Endothelial cell of umbilical vein (primary cell): ENCODE measurements around the gene BLOC1S3. TPM values are rescaled to one million over a fixed set of nuclear protein-coding genes. Genes with fewer than 3 reads are reported as not detected.

Experiments used
- BruUV-seq: library from RNA; stranded (reverse); fragments of 400-500 nt; replicated peaks from 2 replicates; lab custom pipeline; 2021; lab: Mats Ljungman, UMichigan
- CTCF ChIA-PET: fragments of 300-600, 350-600 bp; sonication (Branson Sonifier 250); formaldehyde crosslinking; loops from one replicate; lab custom pipeline; 2021; ENCODE audit warnings: antibody characterized with exemption, inconsistent platforms; lab: Charles Lee
- POLR2A ChIA-PET: fragments of 300-600, 350-600 bp; sonication (Branson Sonifier 250); formaldehyde crosslinking; loops from one replicate; lab custom pipeline; 2021; ENCODE audit warnings: antibody characterized with exemption, inconsistent platforms; lab: Charles Lee
- DNase-seq: peaks from one replicate; pipeline ENCODE4 v3.0.0-alpha.2; 2011; ENCODE audit warnings: low read depth, low spot score
- FAIRE-seq: peaks from 2 replicates; lab custom pipeline; 2011; peaks lifted over from hg19 to GRCh38; lab: Jason Lieb, UNC
- H2AFZ ChIP-seq: 2 replicates; pipeline ENCODE4 v1.6.0; 2012; ENCODE audit warnings: low read depth, low read length, control low read depth, inconsistent platforms
- H3K27ac ChIP-seq: 2 replicates; pipeline ENCODE4 v1.5.1; 2011; ENCODE audit warnings: low read depth, mild to moderate bottlenecking, control low read depth, low read length, moderate library complexity; ENCODE audit not compliant: insufficient read depth
- H3K27me3 ChIP-seq, 2 experiments: 2 replicates each; pipeline versions ENCODE4 v1.6.0 to v1.6.1; 2011; ENCODE audit warnings: low read length in 2 of 2, mixed read lengths in 1 of 2; ENCODE audit not compliant: control insufficient read depth in 2 of 2, insufficient read depth in 2 of 2
- H3K36me3 ChIP-seq, 2 experiments: 2 replicates in 1 of 2; 3 replicates in 1 of 2; pipeline ENCODE4 v1.5.1; 2011; ENCODE audit warnings: low read length in 2 of 2, mild to moderate bottlenecking in 1 of 2, moderate library complexity in 1 of 2; ENCODE audit not compliant: control insufficient read depth in 2 of 2, insufficient read depth in 2 of 2; ENCODE audit errors: extremely low read depth in 1 of 2
- H3K4me1 ChIP-seq: 3 replicates; pipeline ENCODE4 v1.5.1; 2011; ENCODE audit warnings: mild to moderate bottlenecking, low read length; ENCODE audit not compliant: control insufficient read depth, insufficient read depth; ENCODE audit errors: extremely low read depth
- H3K4me2 ChIP-seq: 2 replicates; pipeline ENCODE4 v1.6.1; 2011; ENCODE audit warnings: low read length, control low read depth, mixed read lengths; ENCODE audit not compliant: insufficient read depth
- H3K4me3 ChIP-seq, 3 experiments: fragments of 200-600 bp in 1 of 3; sonication (generic), shearing (Covaris generic) in 1 of 3; replicated peaks in 1 of 3; 2 replicates each; pipeline ENCODE4 v1.5.1; 2011 to 2016; ENCODE audit warnings: control low read depth in 3 of 3, low read length in 3 of 3, mild to moderate bottlenecking in 2 of 3, inconsistent platforms in 1 of 3, low read depth in 1 of 3, moderate library complexity in 1 of 3; ENCODE audit not compliant: insufficient read depth in 1 of 3
- H3K79me2 ChIP-seq: 2 replicates; pipeline ENCODE4 v1.6.0; 2012; ENCODE audit warnings: low read length, inconsistent platforms; ENCODE audit not compliant: control insufficient read depth, insufficient read depth
- H3K9ac ChIP-seq: replicated peaks from 2 replicates; pipeline ENCODE3; 2011; ENCODE audit warnings: low read length, control low read depth; ENCODE audit not compliant: insufficient read depth; ENCODE audit errors: extremely low read depth
- H3K9me1 ChIP-seq: replicated peaks from 3 replicates; pipeline ENCODE4 v1.6.0; 2011; ENCODE audit warnings: mild to moderate bottlenecking, low read length; ENCODE audit not compliant: control insufficient read depth, insufficient read depth; ENCODE audit errors: extremely low read depth
- H3K9me3 ChIP-seq: replicated peaks from 2 replicates; pipeline ENCODE4 v1.5.1; 2012; ENCODE audit warnings: low read length, inconsistent platforms; ENCODE audit not compliant: control insufficient read depth, insufficient read depth
- H4K20me1 ChIP-seq: replicated peaks from 2 replicates; pipeline ENCODE3; 2011; ENCODE audit warnings: mild to moderate bottlenecking, low read length; ENCODE audit not compliant: control insufficient read depth, insufficient read depth; ENCODE audit errors: extremely low read depth
- EZH2 ChIP-seq: IDR thresholded peaks from 2 replicates; pipeline ENCODE4 v1.6.1; 2012; ENCODE audit warnings: borderline replicate concordance, low read depth, mild to moderate bottlenecking, moderate library complexity, low read length, inconsistent platforms; ENCODE audit not compliant: severe bottlenecking
- FOS ChIP-seq: IDR thresholded peaks from 2 replicates; pipeline ENCODE4 v1.6.1; 2011; ENCODE audit warnings: mild to moderate bottlenecking, low read length, moderate library complexity, borderline replicate concordance; ENCODE audit not compliant: insufficient read depth
- MYC ChIP-seq: IDR thresholded peaks from one replicate; pipeline ENCODE4 v1.6.1; 2011; ENCODE audit warnings: mild to moderate bottlenecking, low read depth, low read length
- POLR2A ChIP-seq: IDR thresholded peaks from 2 replicates; pipeline ENCODE4 v1.6.1; 2012; ENCODE audit warnings: low read depth, mild to moderate bottlenecking, control low read depth, low read length
- POLR2AphosphoS5 ChIP-seq: IDR thresholded peaks from 2 replicates; pipeline ENCODE4 v1.6.1; 2012; ENCODE audit warnings: low read depth, mild to moderate bottlenecking, control low read depth, low read length, moderate library complexity; ENCODE audit not compliant: insufficient read depth
- dilution Hi-C: fragments of 300-500 bp; cut with MboI; formaldehyde crosslinking; loops from one replicate; pipeline ENCODE4 v1.15.0; 2019; ENCODE audit warnings: low sequenced_read_pairs; ENCODE audit not compliant: extremely low pct_ligation_motif_present
- intact Hi-C: fragments of 100-400 bp; cut with micrococcal nuclease; formaldehyde crosslinking; loops from one replicate; pipeline ENCODE4 v1.10.0; 2022
- polyA plus RNA-seq, 4 experiments: library from polyadenylated mRNA; depleted of rRNA in 3 of 4; stranded (reverse) in 3 of 4; unstranded in 1 of 4; fragments of >200 nt; gene quantifications; 2 replicates each; pipeline versions ENCODE4 v1.2.1 to v1.2.3, GENCODE V29; 2011 to 2012; ENCODE audit warnings: missing spikeins in 1 of 4
- total RNA-seq: library from RNA; stranded (reverse); gene quantifications from 2 replicates; pipeline ENCODE4 v1.2.3, GENCODE V29; 2021
- TF ChIP-seq, protein P1 (sequence below), 2 donors: IDR thresholded peaks; 1 replicate in 1 of 2; 2 replicates in 1 of 2; pipeline ENCODE4 v1.5.1; 2011; ENCODE audit warnings: low read length in 2 of 2, mild to moderate bottlenecking in 2 of 2, moderate library complexity in 2 of 2, control low read depth in 1 of 2, inconsistent platforms in 1 of 2, low read depth in 1 of 2; ENCODE audit not compliant: insufficient read depth in 1 of 2; ENCODE audit errors: extremely low read depth in 1 of 2

BLOC1S3 gene
- total and polyA plus RNA-seq, 2 donors (not counting 3 experiments of a cell fraction or from before 2014, with no cell fraction given), result 13.6 to 17.4 TPM

DNA sequence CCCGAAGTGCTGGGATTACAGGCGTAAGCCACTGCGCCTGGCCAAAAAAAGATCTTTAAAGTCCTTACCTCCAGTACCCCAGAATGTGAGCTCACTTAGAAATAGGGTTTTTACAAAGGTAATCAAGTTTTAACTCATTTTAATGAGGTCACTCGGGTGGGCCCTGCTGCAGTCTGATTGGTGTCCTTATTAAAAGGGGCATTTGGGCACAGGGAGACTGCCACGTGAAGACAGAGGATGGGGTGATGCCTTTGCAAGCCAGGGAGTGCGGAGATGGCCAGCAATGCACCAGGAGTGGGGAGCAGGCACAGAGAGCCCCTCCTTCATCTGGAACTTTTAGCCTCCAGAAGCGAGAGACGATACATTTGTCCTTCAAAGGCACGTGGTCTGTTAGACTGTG lies 29.5 kb upstream of the BLOC1S3 start:
- CTCF ChIA-PET, result interaction anchor here (0.6 to 1.7 kb wide), 4 partner anchors 11 to 99 kb away, joined by 3 to 7 read pairs (median 4); no protein-coding TSS in a partner anchor
- TF ChIP-seq MYC (no peak), FOS (no peak)
- FAIRE-seq, result no peak
- no peak overlapping the region for H2AFZ ChIP-seq
- no peak for DNase-seq
- POLR2A ChIA-PET, result interaction anchor here (0.5 kb wide), 1 partner anchor 418 kb away, joined by 4 read pairs; no protein-coding TSS in a partner anchor
- H3K27ac ChIP-seq, result no peak overlapping the region
- no peaks in the 10 kb centered on the region for H3K9me1 ChIP-seq
- no peaks in the 10 kb centered on the region for H3K79me2 ChIP-seq
- peaks cover 15% of the 10 kb centered on the region for H3K4me1 ChIP-seq
- no TSS peak for BruUV-seq
- H3K9me3 ChIP-seq, result no peaks in the 10 kb centered on the region
- H4K20me1 ChIP-seq, result no peaks in the 10 kb centered on the region
- H3K9ac ChIP-seq, result no peak overlapping the region
- peaks cover 0 to 2% of the 10 kb centered on the region in 2 experiments for H3K36me3 ChIP-seq
- no peak overlapping the region for H3K4me2 ChIP-seq
- intact Hi-C loops, result no loop called here
- H3K27me3 ChIP-seq, result peaks cover 6 to 15% of the 10 kb centered on the region in 2 experiments
- dilution Hi-C loops, result no loop called here
- H3K4me3 ChIP-seq, result no peak overlapping the region

DNA sequence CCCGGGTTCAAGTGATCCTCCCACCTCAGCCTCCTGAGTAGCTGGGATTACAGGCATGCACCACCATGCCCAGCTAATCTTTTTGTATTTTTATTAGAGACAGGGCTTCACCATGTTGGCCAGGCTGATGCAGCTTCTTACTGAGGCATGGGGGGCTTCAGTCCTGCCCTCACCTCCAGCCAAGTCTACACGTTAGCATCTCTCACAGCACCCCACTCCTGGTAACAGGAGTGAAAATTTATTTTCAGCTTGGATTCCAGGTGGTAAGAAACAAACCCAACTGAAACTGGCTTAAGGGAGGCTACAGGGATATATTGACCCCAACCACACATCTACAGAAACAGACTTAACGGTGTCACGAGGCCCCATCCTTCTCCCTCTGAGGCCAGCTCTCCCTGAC lies 28.4 kb upstream of the BLOC1S3 start:
- ChIA-PET POLR2A (no interaction called here), CTCF (interaction anchor here (1.2 to 1.5 kb wide), 2 partner anchors 15 to 98 kb away, joined by 3 read pairs; no protein-coding TSS in a partner anchor)
- Histone ChIP-seq H3K27me3 (peaks cover 6 to 15% of the 10 kb centered on the region in 2 experiments), H3K4me3 (no peak overlapping the region), H3K9me1 (no peaks in the 10 kb centered on the region), H4K20me1 (no peaks in the 10 kb centered on the region), H3K79me2 (no peaks in the 10 kb centered on the region), H3K4me1 (peaks cover 18% of the 10 kb centered on the region), H3K9me3 (no peaks in the 10 kb centered on the region), H3K27ac (no peak overlapping the region), H2AFZ (no peak overlapping the region), H3K4me2 (no peak overlapping the region), H3K9ac (no peak overlapping the region), H3K36me3 (peaks cover 0 to 2% of the 10 kb centered on the region in 2 experiments)
- FAIRE-seq (no peak), DNase-seq (no peak)
- intact Hi-C loops, result no loop called here
- dilution Hi-C loops, result no loop called here
- TF ChIP-seq EZH2, result no peak
- TF ChIP-seq, protein P1, sequence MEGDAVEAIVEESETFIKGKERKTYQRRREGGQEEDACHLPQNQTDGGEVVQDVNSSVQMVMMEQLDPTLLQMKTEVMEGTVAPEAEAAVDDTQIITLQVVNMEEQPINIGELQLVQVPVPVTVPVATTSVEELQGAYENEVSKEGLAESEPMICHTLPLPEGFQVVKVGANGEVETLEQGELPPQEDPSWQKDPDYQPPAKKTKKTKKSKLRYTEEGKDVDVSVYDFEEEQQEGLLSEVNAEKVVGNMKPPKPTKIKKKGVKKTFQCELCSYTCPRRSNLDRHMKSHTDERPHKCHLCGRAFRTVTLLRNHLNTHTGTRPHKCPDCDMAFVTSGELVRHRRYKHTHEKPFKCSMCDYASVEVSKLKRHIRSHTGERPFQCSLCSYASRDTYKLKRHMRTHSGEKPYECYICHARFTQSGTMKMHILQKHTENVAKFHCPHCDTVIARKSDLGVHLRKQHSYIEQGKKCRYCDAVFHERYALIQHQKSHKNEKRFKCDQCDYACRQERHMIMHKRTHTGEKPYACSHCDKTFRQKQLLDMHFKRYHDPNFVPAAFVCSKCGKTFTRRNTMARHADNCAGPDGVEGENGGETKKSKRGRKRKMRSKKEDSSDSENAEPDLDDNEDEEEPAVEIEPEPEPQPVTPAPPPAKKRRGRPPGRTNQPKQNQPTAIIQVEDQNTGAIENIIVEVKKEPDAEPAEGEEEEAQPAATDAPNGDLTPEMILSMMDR (IDR thresholded peaks at IDR 0.05; ENCODE audit: extremely low read depth in 1 of 2, insufficient read depth in 1 of 2, low read depth in 1 of 2, low read length in 2 of 2), result no peak
- no peak for TF ChIP-seq MYC
- TF ChIP-seq FOS, result no peak
- TF ChIP-seq POLR2A, result no peak
- no peak for TF ChIP-seq POLR2AphosphoS5
- no TSS peak for BruUV-seq
